Neuronal stem cell (in vitro differentiated cells): ENCODE measurements around the gene KCNK3. TPM values are rescaled to one million over a fixed set of nuclear protein-coding genes. Genes with fewer than 3 reads are reported as not detected.

Experiments
- DNase-seq: peaks from one replicate; pipeline ENCODE4 v3.0.0-alpha.2; 2013; ENCODE audit warnings: low spot score
- H2AFZ ChIP-seq: one replicate; pipeline ENCODE4 v1.6.1; 2013; ENCODE audit warnings: mild to moderate bottlenecking, low read length, inconsistent platforms
- H2AK5ac ChIP-seq: 2 replicates; pipeline ENCODE4 v1.6.1; 2013; ENCODE audit warnings: low read depth, mild to moderate bottlenecking, inconsistent platforms, low read length, moderate library complexity, mixed read lengths
- H2BK120ac ChIP-seq: 2 replicates; pipeline ENCODE4 v1.6.1; 2013; ENCODE audit warnings: low read depth, mild to moderate bottlenecking, inconsistent platforms, low read length, moderate library complexity, mixed read lengths
- H2BK12ac ChIP-seq: one replicate; pipeline ENCODE4 v1.6.1; 2013; ENCODE audit warnings: low read length, inconsistent platforms
- H2BK15ac ChIP-seq: 2 replicates; pipeline ENCODE4 v1.6.1; 2013; ENCODE audit warnings: mild to moderate bottlenecking, low read length, inconsistent platforms, mixed read lengths
- H2BK5ac ChIP-seq: one replicate; pipeline ENCODE4 v1.6.1; 2013; ENCODE audit warnings: inconsistent platforms, mild to moderate bottlenecking, low read length, moderate library complexity
- H3K14ac ChIP-seq: one replicate; pipeline ENCODE4 v1.6.1; 2013; ENCODE audit warnings: low read length, inconsistent platforms
- H3K18ac ChIP-seq: 2 replicates; pipeline ENCODE4 v1.6.1; 2013; ENCODE audit warnings: low read length, inconsistent platforms
- H3K23ac ChIP-seq: 2 replicates; pipeline ENCODE4 v1.6.1; 2013; ENCODE audit warnings: low read depth, mild to moderate bottlenecking, mixed read lengths, low read length, inconsistent platforms; ENCODE audit not compliant: poor library complexity
- H3K27ac ChIP-seq: replicated peaks from 3 replicates; pipeline ENCODE4 v1.5.1; 2013; ENCODE audit warnings: low read length, inconsistent platforms
- H3K27me3 ChIP-seq, 3 experiments: 2 replicates each; pipeline ENCODE4 v1.6.1; 2013; ENCODE audit warnings: low read length in 3 of 3, mild to moderate bottlenecking in 2 of 3, inconsistent platforms in 1 of 3, low read depth in 1 of 3, mixed read lengths in 1 of 3, moderate library complexity in 1 of 3; ENCODE audit not compliant: control insufficient read depth in 3 of 3, insufficient read depth in 3 of 3
- H3K36me3 ChIP-seq, 2 donors: replicated peaks in 1 of 2; 2 replicates each; pipeline ENCODE4 v1.6.1; 2013; ENCODE audit warnings: low read length in 2 of 2; ENCODE audit not compliant: control insufficient read depth in 2 of 2, insufficient read depth in 2 of 2
- H3K4ac ChIP-seq: 2 replicates; pipeline ENCODE4 v1.6.1; 2013; ENCODE audit warnings: inconsistent platforms, mild to moderate bottlenecking, low read length, moderate library complexity
- H3K4me1 ChIP-seq, 2 donors: 1 replicate in 1 of 2; 2 replicates in 1 of 2; pipeline ENCODE4 v1.6.1; 2013; ENCODE audit warnings: low read length in 2 of 2, low read depth in 1 of 2; ENCODE audit not compliant: control insufficient read depth in 2 of 2, insufficient read depth in 1 of 2
- H3K4me2 ChIP-seq: one replicate; pipeline ENCODE4 v1.6.1; 2013; ENCODE audit warnings: mild to moderate bottlenecking, low read length, inconsistent platforms; ENCODE audit not compliant: insufficient read depth, poor library complexity, severe bottlenecking
- H3K4me3 ChIP-seq, 2 donors: 2 replicates each; pipeline ENCODE4 v1.5.1; 2013; ENCODE audit warnings: low read length in 2 of 2, mild to moderate bottlenecking in 2 of 2, inconsistent platforms in 1 of 2, moderate library complexity in 1 of 2
- H3K79me1 ChIP-seq: one replicate; pipeline ENCODE4 v1.6.1; 2013; ENCODE audit warnings: low read depth, mild to moderate bottlenecking, inconsistent platforms, low read length, moderate library complexity
- H3K9ac ChIP-seq: one replicate; pipeline ENCODE4 v1.6.1; 2013; ENCODE audit warnings: mild to moderate bottlenecking, low read depth, low read length, inconsistent platforms; ENCODE audit not compliant: poor library complexity
- H3K9me3 ChIP-seq, 2 donors: replicated peaks in 1 of 2; 2 replicates each; pipeline versions ENCODE3 to v1.6.1; 2013; ENCODE audit warnings: low read length in 2 of 2, mild to moderate bottlenecking in 2 of 2, inconsistent platforms in 1 of 2, low read depth in 1 of 2, mixed read lengths in 1 of 2, moderate library complexity in 1 of 2; ENCODE audit not compliant: control insufficient read depth in 2 of 2, insufficient read depth in 1 of 2
- H4K8ac ChIP-seq: one replicate; pipeline ENCODE4 v1.6.1; 2013; ENCODE audit warnings: low read depth, mild to moderate bottlenecking, inconsistent platforms, low read length, moderate library complexity
- H4K91ac ChIP-seq: one replicate; pipeline ENCODE4 v1.6.1; 2013; ENCODE audit warnings: low read length, low read depth, mild to moderate bottlenecking, inconsistent platforms; ENCODE audit not compliant: poor library complexity
- WGBS, 2 donors: extraction: QIAGEN DNeasy Blood & Tissue Kit; methylation state at CpG; one replicate each; pipeline ENCODE4 v1.1.7; 2013; ENCODE audit warnings: missing lambda C conversion rate in 2 of 2, mixed read lengths in 1 of 2; ENCODE audit not compliant: insufficient read length in 2 of 2, insufficient replicate concordance in 1 of 2; ENCODE audit errors: extremely low coverage in 2 of 2; 5-methylcytosine and 5-hydroxymethylcytosine counted together
- small RNA-seq: library from polyadenylated mRNA; stranded (forward); fragments of <200 nt; extraction: miRNeasy Mini kit (QIAGEN cat#:217004); gene quantifications from one replicate; pipeline ENCODE3, GENCODE V24; 2013; ENCODE audit not compliant: insufficient read depth

KCNK3 gene

DNA sequence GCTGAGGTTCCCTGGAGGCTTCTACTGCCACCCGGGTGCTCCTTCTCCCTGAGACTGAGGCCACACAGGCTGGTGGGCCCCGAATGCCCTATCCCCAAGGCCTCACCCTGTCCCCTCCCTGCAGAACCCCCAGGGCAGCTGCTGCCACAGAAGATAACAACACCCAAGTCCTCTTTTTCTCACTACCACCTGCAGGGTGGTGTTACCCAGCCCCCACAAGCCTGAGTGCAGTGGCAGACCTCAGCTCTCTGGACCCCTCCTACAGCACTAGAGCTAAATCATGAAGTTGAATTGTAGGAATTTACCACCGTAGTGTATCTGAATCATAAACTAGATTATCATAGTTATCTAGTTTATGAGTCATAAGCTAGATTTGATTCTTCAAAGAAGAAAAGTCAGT is 86.0 kb downstream of the KCNK3 start:
- Histone ChIP-seq H2AK5ac (no peak overlapping the region), H3K18ac (no peak overlapping the region), H3K36me3 (peaks cover 32 to 90% of the 10 kb centered on the region in 2 donors), H3K4me2 (no peak overlapping the region), H3K9ac (no peak overlapping the region), H4K8ac (no peak overlapping the region), H3K79me1 (peaks cover 6% of the 10 kb centered on the region), H3K23ac (no peak overlapping the region), H2AFZ (no peak overlapping the region), H3K4me3 (no peak overlapping the region), H2BK120ac (no peak overlapping the region), H2BK15ac (no peak overlapping the region), H3K27me3 (no peaks in the 10 kb centered on the region), H3K9me3 (peaks cover 0 to 5% of the 10 kb centered on the region in 2 donors), H2BK12ac (no peak overlapping the region), H3K14ac (no peak overlapping the region), H3K4ac (no peak overlapping the region), H3K4me1 (no peaks in the 10 kb centered on the region), H3K27ac (no peak overlapping the region), H2BK5ac (no peak overlapping the region), H4K91ac (no peak overlapping the region)
- no peak for DNase-seq
- WGBS, 2 donors, result no CpG with 5 or more reads among the region's 3 CpGs

DNA sequence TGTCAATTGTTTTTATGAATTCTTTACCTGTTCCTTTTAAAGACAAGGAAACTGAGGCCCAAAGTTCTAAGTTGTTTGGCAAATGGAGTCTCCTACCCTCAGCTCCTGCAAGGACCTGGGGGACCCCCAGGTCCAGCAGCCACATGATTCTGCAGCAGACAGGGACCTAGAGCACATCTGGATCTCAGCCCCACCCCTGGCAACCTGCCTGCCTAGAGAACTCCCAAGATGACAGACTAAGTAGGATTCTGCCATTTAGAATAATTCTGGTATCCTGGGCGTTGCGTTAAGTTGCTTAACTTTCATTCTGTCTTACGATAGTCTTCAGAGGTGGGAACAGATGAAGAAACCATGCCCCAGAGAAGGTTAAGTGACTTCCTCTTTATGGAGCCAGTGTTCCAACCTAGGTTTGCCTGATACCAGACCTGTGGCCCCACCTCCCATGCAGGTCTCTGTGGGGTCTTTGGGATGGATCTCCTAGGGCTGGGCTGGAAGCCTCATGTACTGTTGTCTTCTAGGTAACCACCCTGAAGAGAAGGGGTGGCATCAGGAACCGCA is 87.8 kb downstream of the KCNK3 start:
- H2BK5ac ChIP-seq, result no peak overlapping the region
- DNase-seq, result no peak
- H3K4me2 ChIP-seq, result no peak overlapping the region
- H3K23ac ChIP-seq, result no peak overlapping the region
- no peak overlapping the region for H3K4ac ChIP-seq
- no peak overlapping the region for H2BK120ac ChIP-seq
- peaks cover 26 to 72% of the 10 kb centered on the region in 2 donors for H3K36me3 ChIP-seq
- H3K9ac ChIP-seq, result no peak overlapping the region
- H3K79me1 ChIP-seq, result peaks cover 6% of the 10 kb centered on the region
- H3K9me3 ChIP-seq, result peaks cover 3 to 5% of the 10 kb centered on the region in 2 donors
- no CpG with 5 or more reads among the region's 4 CpGs for WGBS, 2 donors
- H2BK15ac ChIP-seq, result no peak overlapping the region
- no peak overlapping the region for H3K18ac ChIP-seq
- no peak overlapping the region for H2AFZ ChIP-seq
- no peak overlapping the region for H3K14ac ChIP-seq
- H3K27ac ChIP-seq, result no peak overlapping the region
- H2BK12ac ChIP-seq, result no peak overlapping the region
- H3K4me1 ChIP-seq, result peaks cover 0 to 8% of the 10 kb centered on the region in 2 donors
- H3K27me3 ChIP-seq, result no peaks in the 10 kb centered on the region
- H4K91ac ChIP-seq, result no peak overlapping the region
- H2AK5ac ChIP-seq, result no peak overlapping the region
- H3K4me3 ChIP-seq, result no peak overlapping the region
- H4K8ac ChIP-seq, result no peak overlapping the region

Small RNAs within 50 kb of the gene (small RNA-seq; reads per million reads assigned to genes)
- gene AC015977.1, result not detected
